KMS-11 (cell line): ENCODE measurements around the gene EGFL6.

Experiments
- H2AFZ ChIP-seq: fragments of 200-600 bp; sonication (generic); 2 replicates; pipeline ENCODE4 v1.6.1; 2016; ENCODE audit warnings: antibody characterized with exemption, mixed run types, low read depth
- H3K27ac ChIP-seq: fragments of 200-600 bp; sonication (generic); 2 replicates; pipeline ENCODE4 v1.6.1; 2016; ENCODE audit warnings: mild to moderate bottlenecking, mixed run types
- H3K27me3 ChIP-seq: fragments of 200-600 bp; sonication (generic); 2 replicates; pipeline ENCODE4 v1.6.1; 2017; ENCODE audit warnings: mild to moderate bottlenecking, low read depth, mixed run types, moderate library complexity; ENCODE audit not compliant: insufficient read depth
- H3K36me3 ChIP-seq: fragments of 200-600 bp; sonication (generic); 2 replicates; pipeline ENCODE4 v1.6.1; 2017; ENCODE audit warnings: mild to moderate bottlenecking, mixed run types; ENCODE audit not compliant: insufficient read depth
- H3K4me1 ChIP-seq: fragments of 200-600 bp; sonication (generic); 2 replicates; pipeline ENCODE4 v1.6.1; 2016; ENCODE audit warnings: mild to moderate bottlenecking, low read depth, mixed run types; ENCODE audit not compliant: poor library complexity, severe bottlenecking
- H3K4me2 ChIP-seq: fragments of 200-600 bp; sonication (generic); 2 replicates; pipeline ENCODE4 v1.7.0; 2016; ENCODE audit warnings: mild to moderate bottlenecking, mixed run types
- H3K4me3 ChIP-seq: fragments of 200-600 bp; sonication (generic); IDR thresholded peaks from 2 replicates; pipeline ENCODE4 v1.6.1; 2017; ENCODE audit warnings: low read depth, low read length, mixed read lengths; ENCODE audit not compliant: insufficient read depth
- H3K79me2 ChIP-seq: fragments of 200-600 bp; sonication (generic); 2 replicates; pipeline ENCODE4 v1.6.1; 2016; ENCODE audit warnings: low read depth, mixed run types; ENCODE audit not compliant: insufficient read depth
- H3K9ac ChIP-seq: fragments of 200-600 bp; sonication (generic); 2 replicates; pipeline ENCODE4 v1.6.1; 2016; ENCODE audit warnings: mild to moderate bottlenecking, mixed run types
- H4K20me1 ChIP-seq: fragments of 200-600 bp; sonication (generic); 2 replicates; pipeline ENCODE4 v1.6.1; 2016; ENCODE audit warnings: mild to moderate bottlenecking, mixed run types; ENCODE audit not compliant: insufficient read depth
- TF ChIP-seq, protein P1 (sequence below): fragments of 200-600 bp; sonication (generic); conservative IDR thresholded peaks from 2 replicates; pipeline ENCODE4 v1.6.1; 2017; ENCODE audit warnings: low read depth, mild to moderate bottlenecking, antibody characterized with exemption, low read length, moderate library complexity, mixed read lengths

EGFL6 gene

DNA sequence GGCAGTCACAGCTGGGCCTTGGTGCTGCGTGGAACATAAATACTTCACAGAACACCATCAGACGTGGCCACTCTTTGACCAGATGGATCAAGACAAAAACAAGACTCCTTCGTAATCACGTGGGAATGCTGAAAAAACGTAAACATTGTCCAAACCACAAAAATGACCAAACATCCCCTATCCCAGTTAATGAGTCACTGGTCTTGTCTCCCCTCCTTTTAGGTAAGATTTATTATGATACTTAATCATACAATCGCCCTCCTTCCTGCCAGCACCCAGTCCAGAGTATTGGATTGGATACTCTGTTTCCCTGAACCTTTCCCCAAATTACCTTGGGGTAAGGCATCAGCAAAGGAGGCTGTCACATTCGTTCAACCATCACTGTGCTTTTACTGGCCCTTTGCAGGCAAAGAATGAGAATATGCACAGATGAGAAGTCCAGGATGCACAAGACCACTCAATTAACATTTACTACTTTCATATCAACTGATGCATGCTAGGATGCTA lies 82.9 kb downstream of the EGFL6 start:
- H3K9ac ChIP-seq = peak overlapping the region; percentile 81; the same call in 1 of the 2 replicates
- no peaks in the 10 kb centered on the region for H3K36me3 ChIP-seq
- no peaks in the 10 kb centered on the region for H4K20me1 ChIP-seq
- H2AFZ ChIP-seq = peak overlapping the region; percentile 65; the same call in 1 of the 2 replicates
- H3K4me1 ChIP-seq = peaks cover 13% of the 10 kb centered on the region
- TF ChIP-seq, protein P1, sequence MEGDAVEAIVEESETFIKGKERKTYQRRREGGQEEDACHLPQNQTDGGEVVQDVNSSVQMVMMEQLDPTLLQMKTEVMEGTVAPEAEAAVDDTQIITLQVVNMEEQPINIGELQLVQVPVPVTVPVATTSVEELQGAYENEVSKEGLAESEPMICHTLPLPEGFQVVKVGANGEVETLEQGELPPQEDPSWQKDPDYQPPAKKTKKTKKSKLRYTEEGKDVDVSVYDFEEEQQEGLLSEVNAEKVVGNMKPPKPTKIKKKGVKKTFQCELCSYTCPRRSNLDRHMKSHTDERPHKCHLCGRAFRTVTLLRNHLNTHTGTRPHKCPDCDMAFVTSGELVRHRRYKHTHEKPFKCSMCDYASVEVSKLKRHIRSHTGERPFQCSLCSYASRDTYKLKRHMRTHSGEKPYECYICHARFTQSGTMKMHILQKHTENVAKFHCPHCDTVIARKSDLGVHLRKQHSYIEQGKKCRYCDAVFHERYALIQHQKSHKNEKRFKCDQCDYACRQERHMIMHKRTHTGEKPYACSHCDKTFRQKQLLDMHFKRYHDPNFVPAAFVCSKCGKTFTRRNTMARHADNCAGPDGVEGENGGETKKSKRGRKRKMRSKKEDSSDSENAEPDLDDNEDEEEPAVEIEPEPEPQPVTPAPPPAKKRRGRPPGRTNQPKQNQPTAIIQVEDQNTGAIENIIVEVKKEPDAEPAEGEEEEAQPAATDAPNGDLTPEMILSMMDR = no peak
- peaks cover 5% of the 10 kb centered on the region for H3K79me2 ChIP-seq
- H3K27ac ChIP-seq = peak overlapping the region; percentile 87; the same call in 1 of the 2 replicates
- no peaks in the 10 kb centered on the region for H3K27me3 ChIP-seq
- peak overlapping the region; percentile 83 for H3K4me2 ChIP-seq
- no peak overlapping the region for H3K4me3 ChIP-seq

DNA sequence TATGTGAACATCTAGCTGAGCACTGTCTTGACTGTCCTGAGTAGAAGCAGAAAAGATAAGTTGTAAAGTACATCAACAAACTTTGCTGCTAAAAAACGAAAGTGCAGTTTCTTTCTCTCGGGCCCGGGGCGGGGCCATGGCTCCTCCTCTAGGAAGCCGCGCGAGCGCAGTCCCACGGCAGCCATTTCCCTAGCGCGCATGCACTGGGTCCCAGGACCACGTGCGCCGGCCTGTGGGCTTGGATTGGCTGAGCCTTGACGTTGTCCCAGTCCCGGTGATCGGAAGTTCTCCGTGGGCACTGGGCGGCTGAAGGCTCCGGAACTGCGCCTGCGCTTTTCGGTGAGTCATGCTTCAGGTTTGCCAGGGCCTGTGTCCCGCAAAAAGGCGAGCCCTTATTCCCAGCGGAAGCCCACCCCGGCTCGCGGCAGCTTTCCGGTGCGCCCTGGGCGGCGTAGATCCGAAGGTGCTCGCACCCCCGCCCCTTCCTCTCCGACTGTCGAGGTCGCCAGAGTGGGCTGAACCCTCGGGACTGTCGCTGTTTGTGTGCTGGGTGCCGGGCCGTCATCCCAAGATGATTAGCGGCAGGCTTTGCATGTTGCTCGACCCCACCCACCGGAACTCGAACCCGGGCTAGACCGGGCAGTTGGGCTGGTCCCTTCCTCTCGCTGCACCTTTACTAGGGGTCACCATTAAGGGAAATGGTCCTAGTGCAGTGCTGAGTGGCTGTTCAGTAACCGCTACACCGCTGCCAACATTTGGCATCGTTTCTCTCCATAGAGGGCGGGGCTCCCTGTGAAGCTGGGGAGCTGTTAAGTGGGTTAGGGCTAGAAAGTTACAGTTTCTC lies 83.7 kb downstream of the EGFL6 start, which contains the start of gene TCEANC:
Gene TCEANC, plus strand, starts transcription at position 292 of the 844 bp plus-strand sequence. CDS start 9,368 bp downstream, outside the sequence.
- no peaks in the 10 kb centered on the region for H3K27me3 ChIP-seq
- H3K4me3 ChIP-seq = no peak within 1 kb of the TSS
- H3K36me3 ChIP-seq = no peaks in the 10 kb centered on the region
- H3K9ac ChIP-seq = peak within 1 kb of the TSS; percentile 81
- peak within 1 kb of the TSS; percentile 65; the same call in 1 of the 2 replicates for H2AFZ ChIP-seq
- H3K79me2 ChIP-seq = peaks cover 5% of the 10 kb centered on the region
- TF ChIP-seq, protein P1 = no peak
- peak within 1 kb of the TSS; percentile 95 for H3K4me2 ChIP-seq
- H3K4me1 ChIP-seq = peaks cover 13% of the 10 kb centered on the region
- H4K20me1 ChIP-seq = no peaks in the 10 kb centered on the region
- H3K27ac ChIP-seq = peak within 1 kb of the TSS; percentile 87

DNA sequence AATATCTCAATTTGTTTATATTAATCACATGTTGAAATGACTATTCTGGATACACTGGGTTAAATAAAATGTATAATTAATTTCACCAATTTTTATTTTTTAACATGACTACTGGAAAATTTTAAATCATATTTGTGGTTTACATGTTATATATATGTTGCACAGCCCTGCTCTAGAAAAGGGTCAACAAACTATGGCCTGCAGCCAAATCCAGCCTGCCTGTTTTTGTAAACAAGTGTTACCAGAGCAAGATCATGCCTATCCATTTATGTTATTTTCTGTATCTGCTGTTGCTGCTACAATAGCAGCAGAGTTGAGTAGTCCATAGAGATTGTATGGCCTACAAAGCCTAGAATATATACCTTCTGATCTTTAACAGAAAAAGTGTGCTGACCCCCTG lies 84.7 kb downstream of the EGFL6 start:
- Histone ChIP-seq H3K4me3 (no peak overlapping the region), H3K79me2 (peaks cover 5% of the 10 kb centered on the region), H3K36me3 (no peaks in the 10 kb centered on the region), H3K4me2 (peak overlapping the region; percentile 95), H4K20me1 (no peaks in the 10 kb centered on the region), H2AFZ (no peak overlapping the region), H3K27me3 (no peaks in the 10 kb centered on the region), H3K9ac (peak overlapping the region; percentile 81; the same call in 1 of the 2 replicates), H3K4me1 (peaks cover 22% of the 10 kb centered on the region), H3K27ac (peak overlapping the region; percentile 87)
- TF ChIP-seq, protein P1 = no peak

DNA sequence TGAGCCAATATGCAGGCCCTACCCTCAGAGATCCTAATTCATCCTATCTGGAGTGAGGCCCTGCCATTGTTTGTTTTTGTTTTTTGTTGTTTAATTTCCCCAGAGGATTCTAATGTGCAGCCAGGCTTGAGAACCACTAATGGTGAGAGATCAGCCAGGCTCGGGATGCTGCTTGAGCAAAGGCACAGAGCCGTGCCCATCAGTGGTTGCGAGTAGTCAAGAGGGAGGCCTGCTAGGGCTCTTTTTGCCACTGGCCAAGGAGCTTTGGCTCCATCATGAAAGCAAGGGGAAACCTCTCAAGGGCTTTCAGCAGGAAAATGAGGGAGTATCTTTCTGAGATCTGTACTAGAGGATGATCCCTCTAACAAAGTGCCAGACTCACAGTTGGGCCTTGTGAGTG lies 86.3 kb downstream of the EGFL6 start:
- Histone ChIP-seq H3K4me3 (no peak overlapping the region), H2AFZ (no peak overlapping the region), H3K4me1 (peaks cover 38% of the 10 kb centered on the region), H3K9ac (no peak overlapping the region), H4K20me1 (no peaks in the 10 kb centered on the region), H3K27ac (no peak overlapping the region), H3K27me3 (no peaks in the 10 kb centered on the region), H3K36me3 (no peaks in the 10 kb centered on the region), H3K4me2 (no peak overlapping the region), H3K79me2 (peaks cover 5% of the 10 kb centered on the region)
- TF ChIP-seq, protein P1 = no peak
